H1 (cell line): ENCODE measurements around the gene MSANTD2. TPM values are rescaled to one million over a fixed set of nuclear protein-coding genes. Genes with fewer than 3 reads are reported as not detected.

Source experiments
- CTCF ChIA-PET: fragments of 300-600 bp; sonication (Branson Sonifier 250); formaldehyde crosslinking; loops from one replicate; lab custom pipeline; 2021; ENCODE audit not compliant: partially characterized antibody; lab: Charles Lee
- POLR2A ChIA-PET: fragments of 300-600 bp; sonication (Branson Sonifier 250); formaldehyde crosslinking; loops from one replicate; lab custom pipeline; 2021; ENCODE audit warnings: inconsistent platforms; ENCODE audit not compliant: partially characterized antibody; lab: Charles Lee
- DNase-seq, 2 experiments: peaks; one replicate each; pipeline versions ENCODE4 v3.0.0 to v3.0.0-alpha.2; 2010 to 2022; ENCODE audit warnings: low spot score in 2 of 2, low read depth in 1 of 2, mixed read lengths in 1 of 2
- FAIRE-seq: peaks from 2 replicates; lab custom pipeline; 2011; peaks lifted over from hg19 to GRCh38; lab: Jason Lieb, UNC
- H2AFZ ChIP-seq: 2 replicates; pipeline ENCODE4 v1.8.1; 2012; ENCODE audit warnings: low read length, inconsistent platforms
- H2AK5ac ChIP-seq: 2 replicates; pipeline ENCODE4 v1.6.1; 2013; ENCODE audit warnings: low read depth, low read length
- H2BK120ac ChIP-seq: replicated peaks from 2 replicates; pipeline ENCODE3; 2013; ENCODE audit warnings: low read depth, low read length, inconsistent platforms
- H2BK12ac ChIP-seq: 2 replicates; pipeline ENCODE4 v1.6.1; 2013; ENCODE audit warnings: low read depth, low read length
- H2BK15ac ChIP-seq: 2 replicates; pipeline ENCODE4 v1.6.1; 2013; ENCODE audit warnings: low read length
- H2BK20ac ChIP-seq: 2 replicates; pipeline ENCODE4 v1.6.1; 2013; ENCODE audit warnings: low read length
- H2BK5ac ChIP-seq: 2 replicates; pipeline ENCODE4 v1.6.1; 2013; ENCODE audit warnings: low read depth, low read length
- H3K14ac ChIP-seq: 2 replicates; pipeline ENCODE4 v1.6.1; 2013; ENCODE audit warnings: inconsistent platforms; ENCODE audit not compliant: insufficient read length
- H3K18ac ChIP-seq: 2 replicates; pipeline ENCODE4 v1.6.1; 2013; ENCODE audit warnings: low read length; ENCODE audit errors: extremely low read depth
- H3K23ac ChIP-seq: 2 replicates; pipeline ENCODE4 v1.6.1; 2013; ENCODE audit warnings: inconsistent platforms; ENCODE audit not compliant: insufficient read length
- H3K23me2 ChIP-seq: 2 replicates; pipeline ENCODE4 v1.6.1; 2013; ENCODE audit warnings: low read depth, low read length
- H3K27ac ChIP-seq: 2 replicates; pipeline ENCODE4 v1.6.1; 2011; ENCODE audit warnings: low read depth, low read length, inconsistent platforms
- H3K27me3 ChIP-seq, 4 experiments: replicated peaks in 1 of 4; 1 replicate in 1 of 4; 2 replicates in 3 of 4; pipeline versions ENCODE4 v1.6.1 to v1.8.1; 2011 to 2013; ENCODE audit warnings: low read length in 3 of 4, mild to moderate bottlenecking in 3 of 4, inconsistent platforms in 2 of 4, mixed read lengths in 2 of 4, moderate library complexity in 1 of 4; ENCODE audit not compliant: control insufficient read depth in 3 of 4, insufficient read depth in 3 of 4; ENCODE audit errors: extremely low read depth in 1 of 4
- H3K36me3 ChIP-seq, 4 experiments: 2 replicates each; pipeline versions ENCODE4 v1.6.1 to v1.8.1; 2011 to 2013; ENCODE audit warnings: mild to moderate bottlenecking in 4 of 4, low read length in 3 of 4, moderate library complexity in 2 of 4, control low read depth in 1 of 4, inconsistent platforms in 1 of 4; ENCODE audit not compliant: insufficient read depth in 4 of 4, control insufficient read depth in 2 of 4
- H3K4ac ChIP-seq: replicated peaks from 2 replicates; pipeline ENCODE3; 2013; ENCODE audit warnings: low read length, low read depth, mixed read lengths, inconsistent platforms; ENCODE audit not compliant: insufficient read length
- H3K4me1 ChIP-seq, 4 experiments: replicated peaks in 1 of 4; 1 replicate in 1 of 4; 2 replicates in 3 of 4; pipeline versions ENCODE4 v1.6.1 to v1.8.1; 2011 to 2013; ENCODE audit warnings: low read length in 3 of 4, inconsistent platforms in 2 of 4, mixed read lengths in 1 of 4; ENCODE audit not compliant: insufficient read depth in 4 of 4, control insufficient read depth in 3 of 4
- H3K4me2 ChIP-seq, 2 experiments: 2 replicates each; pipeline versions ENCODE4 v1.6.1 to v1.8.1; 2011 to 2013; ENCODE audit warnings: low read depth in 2 of 2, low read length in 2 of 2, control low read depth in 1 of 2, inconsistent platforms in 1 of 2, mild to moderate bottlenecking in 1 of 2; ENCODE audit not compliant: insufficient read depth in 1 of 2
- H3K4me3 ChIP-seq, 4 experiments: fragments of 200-600, 300-600 bp in 1 of 4; sonication (generic), shearing (Covaris generic), sonication (Bioruptor Twin) in 1 of 4; 2 replicates each; pipeline versions ENCODE4 v1.5.1 to v1.8.1; 2011 to 2016; ENCODE audit warnings: low read length in 4 of 4, low read depth in 3 of 4, control low read depth in 2 of 4, inconsistent platforms in 2 of 4, mild to moderate bottlenecking in 2 of 4, mixed read lengths in 1 of 4, moderate library complexity in 1 of 4; ENCODE audit not compliant: insufficient read depth in 2 of 4; ENCODE audit errors: extremely low read depth in 1 of 4
- H3K56ac ChIP-seq: replicated peaks from 2 replicates; pipeline ENCODE3; 2013; ENCODE audit warnings: low read depth, mild to moderate bottlenecking, mixed read lengths, low read length, inconsistent platforms; ENCODE audit not compliant: insufficient read length
- H3K79me1 ChIP-seq: 2 replicates; pipeline ENCODE4 v1.6.1; 2013; ENCODE audit warnings: low read depth, low read length, control low read depth
- H3K79me2 ChIP-seq, 2 experiments: 2 replicates each; pipeline versions ENCODE4 v1.6.1 to v1.8.1; 2012 to 2013; ENCODE audit warnings: low read length in 2 of 2, mild to moderate bottlenecking in 2 of 2, inconsistent platforms in 1 of 2; ENCODE audit not compliant: insufficient read depth in 2 of 2, control insufficient read depth in 1 of 2
- H3K9ac ChIP-seq, 4 experiments: replicated peaks in 1 of 4; 1 replicate in 1 of 4; 2 replicates in 3 of 4; pipeline versions ENCODE4 v1.6.1 to v1.8.1; 2011 to 2013; ENCODE audit warnings: low read depth in 3 of 4, low read length in 3 of 4, control low read depth in 2 of 4, mild to moderate bottlenecking in 2 of 4, moderate library complexity in 2 of 4, inconsistent platforms in 1 of 4; ENCODE audit errors: extremely low read depth in 1 of 4
- H3K9me3 ChIP-seq, 2 experiments: 2 replicates each; pipeline versions ENCODE4 v1.6.1 to v1.8.1; 2012 to 2013; ENCODE audit warnings: mild to moderate bottlenecking in 2 of 2, moderate library complexity in 2 of 2, control low read depth in 1 of 2, inconsistent platforms in 1 of 2, low read depth in 1 of 2, low read length in 1 of 2, mixed read lengths in 1 of 2; ENCODE audit not compliant: insufficient read depth in 2 of 2
- H4K20me1 ChIP-seq, 2 experiments: replicated peaks in 1 of 2; 2 replicates each; pipeline versions ENCODE3 to v1.8.1; 2011 to 2013; ENCODE audit warnings: inconsistent platforms in 2 of 2, low read length in 2 of 2, mild to moderate bottlenecking in 1 of 2; ENCODE audit not compliant: insufficient read depth in 2 of 2, control insufficient read depth in 1 of 2
- H4K5ac ChIP-seq: 2 replicates; pipeline ENCODE4 v1.6.1; 2013; ENCODE audit warnings: low read length, low read depth, mixed read lengths, inconsistent platforms; ENCODE audit not compliant: insufficient read length
- H4K8ac ChIP-seq: 2 replicates; pipeline ENCODE4 v1.8.0; 2013; ENCODE audit warnings: mild to moderate bottlenecking, moderate library complexity, low read length, inconsistent platforms; ENCODE audit not compliant: insufficient read depth; ENCODE audit errors: extremely low read depth
- H4K91ac ChIP-seq: replicated peaks from 2 replicates; pipeline ENCODE3; 2013; ENCODE audit warnings: low read length, mixed read lengths, inconsistent platforms; ENCODE audit not compliant: insufficient read length
- EZH2 ChIP-seq: fragments of 200-600 bp; sonication (generic); IDR thresholded peaks from 2 replicates; pipeline ENCODE4 v1.7.1; 2012; ENCODE audit warnings: low read depth, mild to moderate bottlenecking, moderate library complexity, low read length, inconsistent platforms; ENCODE audit not compliant: severe bottlenecking
- SUZ12 ChIP-seq: fragments of 200-600 bp; sonication (generic); IDR thresholded peaks from 2 replicates; pipeline ENCODE4 v1.6.1; 2012; ENCODE audit warnings: mild to moderate bottlenecking, inconsistent platforms, low read length, moderate library complexity, mixed read lengths
- WGBS, 2 experiments: shearing (Covaris generic) in 1 of 2; methylation state at CpG; one replicate each; pipeline versions ENCODE4 v1.1.6 to v1.1.7; 2013 to 2015; ENCODE audit warnings: low lambda C conversion rate in 2 of 2, mixed read lengths in 2 of 2, inconsistent platforms in 1 of 2, low coverage in 1 of 2, missing lambda C conversion rate in 1 of 2; ENCODE audit not compliant: insufficient replicate concordance in 2 of 2, insufficient coverage in 1 of 2, insufficient read length in 1 of 2; ENCODE audit errors: extremely low coverage in 1 of 2, missing lambda C conversion rate in 1 of 2; 5-methylcytosine and 5-hydroxymethylcytosine counted together
- polyA plus RNA-seq, 7 experiments: library from polyadenylated mRNA; depleted of rRNA in 3 of 7; stranded (reverse) in 5 of 7; unstranded in 2 of 7; fragments of >200 nt in 5 of 7; fragments of 200-250 nt in 2 of 7; gene quantifications; 1 replicate in 5 of 7; 2 replicates in 1 of 7; 4 replicates in 1 of 7; pipeline versions ENCODE4 v1.2.1 to v1.2.3, GENCODE V29; 2011 to 2013; ENCODE audit warnings: missing spikeins in 2 of 7, mixed read lengths in 2 of 7
- total RNA-seq: library from RNA; stranded (reverse); fragmentation: NEBNext Ultra II Directional; extraction: Animal tissue kit (Norgen Biotek cat#: 25700); gene quantifications from 2 replicates; pipeline ENCODE4 v1.2.1, GENCODE V29; 2021
- TF ChIP-seq, protein P1 (sequence below): IDR thresholded peaks from 2 replicates; pipeline ENCODE4 v1.6.1; 2011; ENCODE audit warnings: low read length, improper control_type of control experiment

The MSANTD2 gene
- total and polyA plus RNA-seq, 2 of the 8 experiments (the other 6 are each of a cell fraction or from before 2014, with no cell fraction given): 8.2 to 15.9 TPM

DNA sequence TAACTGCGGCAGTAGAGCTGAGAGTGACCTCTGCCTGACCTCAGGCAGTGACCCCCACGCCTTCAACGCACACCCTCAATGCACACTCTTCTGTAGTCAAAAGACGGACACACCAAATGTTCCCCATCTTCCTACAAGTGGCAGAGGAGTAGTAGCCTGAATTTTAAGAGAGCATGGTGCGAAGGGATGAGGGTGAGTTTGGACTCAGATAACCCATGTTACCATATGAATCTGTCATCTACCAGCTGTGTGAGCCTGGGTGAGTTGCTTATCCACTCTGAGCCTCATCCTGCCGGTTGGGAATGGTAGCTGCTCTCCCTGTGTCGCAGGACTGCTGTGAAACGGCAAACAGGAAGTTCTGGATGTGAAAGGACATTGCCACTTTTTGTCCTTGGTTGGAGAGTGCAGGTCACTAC, 44.5 kb upstream of the MSANTD2 start:
- Histone ChIP-seq H3K79me1 (no peaks in the 10 kb centered on the region), H3K36me3 (no peaks in the 10 kb centered on the region; a peak in 1 of 8 replicates), H3K4me3 (no peak overlapping the region), H3K23ac (no peak overlapping the region), H2AK5ac (no peak overlapping the region), H3K9me3 (no peaks in the 10 kb centered on the region), H3K79me2 (no peaks in the 10 kb centered on the region), H4K91ac (no peak overlapping the region), H3K4ac (no peak overlapping the region), H3K4me2 (peak overlapping the region; percentile 23 to 32; a peak in 2 of 4 replicates), H2BK120ac (no peak overlapping the region), H3K27ac (no peak overlapping the region), H3K56ac (no peak overlapping the region), H3K27me3 (peaks cover 87 to 99% (median 94%) of the 10 kb centered on the region in 4 experiments), H3K23me2 (peaks cover 2% of the 10 kb centered on the region; the same call in 1 of the 2 replicates), H2AFZ (no peak overlapping the region), H4K8ac (no peak overlapping the region), H2BK12ac (no peak overlapping the region), H2BK20ac (no peak overlapping the region), H3K14ac (no peak overlapping the region), H2BK5ac (no peak overlapping the region), H3K18ac (no peak overlapping the region), H3K4me1 (peaks cover 3 to 23% (median 4%) of the 10 kb centered on the region in 4 experiments; a peak in 6 of 7 replicates), H4K5ac (no peak overlapping the region), H2BK15ac (no peak overlapping the region), H4K20me1 (peaks cover 14 to 26% of the 10 kb centered on the region in 2 experiments), H3K9ac (no peak overlapping the region)
- WGBS, 2 experiments: 22% methylated on average over 8 of the region's 8 CpGs; no CpG with 5 or more reads in 1 of the 2 experiments
- DNase-seq (no peak), FAIRE-seq (no peak)
- ChIA-PET POLR2A (interaction anchor here (0.7 to 1.9 kb wide), 3 partner anchors 15 to 95 kb away, joined by 3 to 5 read pairs (median 3); partner anchors contain the start of gene MSANTD2), CTCF (interaction anchor here (0.6 to 2.9 kb wide), 14 partner anchors 9 to 560 kb away, joined by 3 to 23 read pairs (median 4); partner anchors contain the start of gene ROBO3)
- peak; percentile 53; the same call in 1 of the 2 replicates for TF ChIP-seq SUZ12
- peak; percentile 65 for TF ChIP-seq EZH2
- TF ChIP-seq, protein P1, sequence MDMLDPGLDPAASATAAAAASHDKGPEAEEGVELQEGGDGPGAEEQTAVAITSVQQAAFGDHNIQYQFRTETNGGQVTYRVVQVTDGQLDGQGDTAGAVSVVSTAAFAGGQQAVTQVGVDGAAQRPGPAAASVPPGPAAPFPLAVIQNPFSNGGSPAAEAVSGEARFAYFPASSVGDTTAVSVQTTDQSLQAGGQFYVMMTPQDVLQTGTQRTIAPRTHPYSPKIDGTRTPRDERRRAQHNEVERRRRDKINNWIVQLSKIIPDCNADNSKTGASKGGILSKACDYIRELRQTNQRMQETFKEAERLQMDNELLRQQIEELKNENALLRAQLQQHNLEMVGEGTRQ: no peak
